Neural cell (in vitro differentiated cells): ENCODE measurements around the gene AMIGO2.

Source experiments
- EZH2 ChIP-seq: fragments of 200-600, 300-800 bp; shearing (Covaris generic), sonication (generic); IDR thresholded peaks from 2 replicates; pipeline ENCODE4 v1.6.1; 2014; ENCODE audit warnings: antibody characterized with exemption, low read length, borderline replicate concordance, mild to moderate bottlenecking; ENCODE audit not compliant: insufficient read depth, poor library complexity, severe bottlenecking
- POLR2AphosphoS5 ChIP-seq: IDR thresholded peaks from 2 replicates; pipeline ENCODE4 v1.6.1; 2012
- TF ChIP-seq, protein P1 (sequence below): fragments of 450-650 bp; IDR thresholded peaks from 2 replicates; pipeline ENCODE4 v1.5.1; 2014; ENCODE audit warnings: antibody characterized with exemption, mild to moderate bottlenecking, moderate library complexity; ENCODE audit not compliant: poor library complexity, severe bottlenecking

DNA sequence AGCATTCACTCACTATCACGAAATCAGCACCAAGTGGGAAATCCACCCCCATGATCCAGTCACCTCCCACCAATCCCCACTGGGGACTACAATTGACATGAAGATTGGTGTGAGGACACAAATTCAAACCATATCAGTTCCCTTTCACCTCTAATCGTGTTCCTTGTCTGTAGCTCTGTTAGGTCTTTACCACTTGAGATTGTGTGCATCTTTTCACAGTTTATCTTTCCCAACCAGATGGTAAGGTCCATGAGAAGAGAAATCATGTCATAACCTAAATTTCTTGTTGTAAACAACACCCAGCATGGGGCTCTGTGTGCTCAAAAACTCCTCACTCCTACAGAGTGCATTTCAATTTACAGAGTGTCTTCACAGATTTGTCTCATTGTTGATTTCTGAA, 27.5 kb downstream of the AMIGO2 start:
- TF ChIP-seq, protein P1, sequence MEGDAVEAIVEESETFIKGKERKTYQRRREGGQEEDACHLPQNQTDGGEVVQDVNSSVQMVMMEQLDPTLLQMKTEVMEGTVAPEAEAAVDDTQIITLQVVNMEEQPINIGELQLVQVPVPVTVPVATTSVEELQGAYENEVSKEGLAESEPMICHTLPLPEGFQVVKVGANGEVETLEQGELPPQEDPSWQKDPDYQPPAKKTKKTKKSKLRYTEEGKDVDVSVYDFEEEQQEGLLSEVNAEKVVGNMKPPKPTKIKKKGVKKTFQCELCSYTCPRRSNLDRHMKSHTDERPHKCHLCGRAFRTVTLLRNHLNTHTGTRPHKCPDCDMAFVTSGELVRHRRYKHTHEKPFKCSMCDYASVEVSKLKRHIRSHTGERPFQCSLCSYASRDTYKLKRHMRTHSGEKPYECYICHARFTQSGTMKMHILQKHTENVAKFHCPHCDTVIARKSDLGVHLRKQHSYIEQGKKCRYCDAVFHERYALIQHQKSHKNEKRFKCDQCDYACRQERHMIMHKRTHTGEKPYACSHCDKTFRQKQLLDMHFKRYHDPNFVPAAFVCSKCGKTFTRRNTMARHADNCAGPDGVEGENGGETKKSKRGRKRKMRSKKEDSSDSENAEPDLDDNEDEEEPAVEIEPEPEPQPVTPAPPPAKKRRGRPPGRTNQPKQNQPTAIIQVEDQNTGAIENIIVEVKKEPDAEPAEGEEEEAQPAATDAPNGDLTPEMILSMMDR: no peak
- TF ChIP-seq POLR2AphosphoS5 (no peak), EZH2 (no peak)
